Stimulated activated naive CD4-positive, alpha-beta T cell treated with Interleukin-2 at 50 U/mL for 16 hours (primary cell): Measurements from ENCODE around the gene D2HGDH.
"Not testable (repeated sequence)": the region's sequence is repeated elsewhere in the genome, so short reads cannot be mapped to it uniquely, and the experiment has no call there.

Experiments used
- DNase-seq: peaks from one replicate; lab custom pipeline; 2025; lab: John Stamatoyannopoulos, UW

Gene D2HGDH

GRCh38 chr2:241808051-241808720 lies 73.8 kb downstream of the D2HGDH start:
- no peak for DNase-seq

- DNase-seq: no peak
These were observed 74.4 kb downstream of the D2HGDH start, which contains the start of gene NEU4 for GRCh38 chr2:241808721-241809382. Gene NEU4 (plus strand): TSS chr2:241809193. CDS start chr2:241814485, 5,292 bp downstream.

- DNase-seq: no peak
These were observed 75.2 kb downstream of the D2HGDH start for GRCh38 chr2:241809383-241810306.

GRCh38 chr2:241810307-241811200 lies 76.1 kb downstream of the D2HGDH start:
- DNase-seq: no peak

GRCh38 chr2:241811201-241811951 lies 76.9 kb downstream of the D2HGDH start:
- DNase-seq: no peak

GRCh38 chr2:241811952-241812729 lies 77.7 kb downstream of the D2HGDH start:
- DNase-seq: no peak

- no peak for DNase-seq
These were observed 78.6 kb downstream of the D2HGDH start for GRCh38 chr2:241812730-241813643.

GRCh38 chr2:241813644-241814392 lies 79.4 kb downstream of the D2HGDH start:
- no peak for DNase-seq

GRCh38 chr2:241814393-241814642 lies 79.9 kb downstream of the D2HGDH start:
- no peak for DNase-seq

- no peak for DNase-seq
These were observed 80.4 kb downstream of the D2HGDH start for GRCh38 chr2:241814643-241815476.

- DNase-seq: no peak
These were observed 81.3 kb downstream of the D2HGDH start for GRCh38 chr2:241815477-241816430.

- DNase-seq: no peak
These were observed 82.1 kb downstream of the D2HGDH start for GRCh38 chr2:241816431-241817121.

- no peak for DNase-seq
These were observed 82.8 kb downstream of the D2HGDH start for GRCh38 chr2:241817126-241817820.

GRCh38 chr2:241817821-241818215 lies 83.4 kb downstream of the D2HGDH start:
- DNase-seq: not testable (repeated sequence)
